IMR-90 (cell line): Measurements from ENCODE around the gene CDC42EP3. TPM values are rescaled to one million over a fixed set of nuclear protein-coding genes. Genes with fewer than 3 reads are reported as not detected.

Experiments used
- ATAC-seq: fragments of 200-7000 bp; cut with Tn5 transposase; 2 replicates; pipeline ENCODE4 v1.9.1; 2020; ENCODE audit warnings: low read depth, mild to moderate bottlenecking, moderate library complexity
- BruUV-seq: library from RNA; stranded (reverse); fragments of 400-500 nt; replicated peaks from 2 replicates; lab custom pipeline; 2021; lab: Mats Ljungman, UMichigan
- CTCF ChIA-PET: fragments of 300-600 bp; formaldehyde crosslinking; extraction: SDS; loops from one replicate; lab custom pipeline; 2021; ENCODE audit warnings: antibody characterized with exemption; lab: Yijun Ruan, JAX
- POLR2A ChIA-PET: fragments of 300-600 bp; sonication (Branson Sonifier 250); formaldehyde crosslinking; loops from one replicate; lab custom pipeline; 2022; ENCODE audit warnings: antibody characterized with exemption; ENCODE audit not compliant: unreplicated experiment; lab: Charles Lee
- DNase-seq: peaks from one replicate; pipeline ENCODE4 v3.0.0; 2013
- H2AFZ ChIP-seq: replicated peaks from 2 replicates; pipeline ENCODE3; 2013; ENCODE audit warnings: low read length, mild to moderate bottlenecking; ENCODE audit not compliant: poor library complexity
- H2AK5ac ChIP-seq: 2 replicates; pipeline ENCODE4 v1.6.1; 2013; ENCODE audit warnings: low read depth, low read length, inconsistent platforms
- H2AK9ac ChIP-seq: replicated peaks from 2 replicates; pipeline ENCODE3; 2013; ENCODE audit warnings: mild to moderate bottlenecking, low read depth, low read length, moderate library complexity; ENCODE audit not compliant: poor library complexity
- H2BK120ac ChIP-seq: 2 replicates; pipeline ENCODE4 v1.6.1; 2013; ENCODE audit warnings: low read depth, low read length, inconsistent platforms
- H2BK15ac ChIP-seq: 3 replicates; pipeline ENCODE4 v1.6.1; 2013; ENCODE audit warnings: low read depth, low read length, inconsistent platforms
- H2BK20ac ChIP-seq: 2 replicates; pipeline ENCODE4 v1.6.1; 2013; ENCODE audit warnings: low read depth, mild to moderate bottlenecking, inconsistent platforms, low read length, moderate library complexity
- H2BK5ac ChIP-seq: 2 replicates; pipeline ENCODE4 v1.6.1; 2013; ENCODE audit warnings: mild to moderate bottlenecking, low read depth, low read length, inconsistent platforms; ENCODE audit not compliant: poor library complexity, severe bottlenecking
- H3K14ac ChIP-seq: replicated peaks from 2 replicates; pipeline ENCODE4 v1.6.1; 2013; ENCODE audit warnings: low read depth, low read length, inconsistent platforms
- H3K18ac ChIP-seq: 2 replicates; pipeline ENCODE4 v1.6.1; 2013; ENCODE audit warnings: low read depth, low read length, control low read depth
- H3K23ac ChIP-seq: 2 replicates; pipeline ENCODE4 v1.6.1; 2013; ENCODE audit warnings: low read depth, low read length, inconsistent platforms
- H3K27ac ChIP-seq: 2 replicates; pipeline ENCODE4 v1.5.1; 2013; ENCODE audit warnings: mild to moderate bottlenecking, control low read depth, low read length; ENCODE audit not compliant: insufficient read depth
- H3K27me3 ChIP-seq: 2 replicates; pipeline ENCODE4 v1.6.1; 2013; ENCODE audit warnings: low read length; ENCODE audit not compliant: control insufficient read depth, insufficient read depth
- H3K36me3 ChIP-seq: 2 replicates; pipeline ENCODE4 v1.6.1; 2013; ENCODE audit warnings: low read length, mixed read lengths; ENCODE audit not compliant: control insufficient read depth, insufficient read depth
- H3K4ac ChIP-seq: 2 replicates; pipeline ENCODE4 v1.6.1; 2013; ENCODE audit warnings: low read depth, low read length, inconsistent platforms
- H3K4me1 ChIP-seq: 2 replicates; pipeline ENCODE4 v1.6.1; 2013; ENCODE audit warnings: low read length, mixed read lengths; ENCODE audit not compliant: control insufficient read depth, insufficient read depth
- H3K4me2 ChIP-seq: 2 replicates; pipeline ENCODE4 v1.6.1; 2013; ENCODE audit warnings: low read depth, mild to moderate bottlenecking, control low read depth, low read length, moderate library complexity
- H3K4me3 ChIP-seq: 2 replicates; pipeline ENCODE4 v1.5.1; 2013; ENCODE audit warnings: low read depth, mild to moderate bottlenecking, control low read depth, low read length, moderate library complexity; ENCODE audit not compliant: insufficient read depth
- H3K56ac ChIP-seq: 2 replicates; pipeline ENCODE4 v1.6.1; 2013; ENCODE audit warnings: low read length, inconsistent platforms; ENCODE audit not compliant: insufficient read depth; ENCODE audit errors: extremely low read depth
- H3K79me1 ChIP-seq, 2 experiments: 2 replicates each; pipeline ENCODE4 v1.6.1; 2013; ENCODE audit warnings: low read length in 2 of 2, inconsistent platforms in 1 of 2, low read depth in 1 of 2
- H3K9ac ChIP-seq: 2 replicates; pipeline ENCODE4 v1.6.1; 2013; ENCODE audit warnings: low read depth, low read length, control low read depth
- H3K9me1 ChIP-seq: 2 replicates; pipeline ENCODE4 v1.6.1; 2013; ENCODE audit warnings: low read length, inconsistent platforms; ENCODE audit not compliant: insufficient read depth
- H3K9me3 ChIP-seq: 2 replicates; pipeline ENCODE4 v1.6.1; 2013; ENCODE audit warnings: low read length; ENCODE audit not compliant: control insufficient read depth, insufficient read depth
- H4K20me1 ChIP-seq: 2 replicates; pipeline ENCODE4 v1.6.1; 2013; ENCODE audit warnings: low read length, inconsistent platforms; ENCODE audit not compliant: insufficient read depth
- H4K5ac ChIP-seq: 2 replicates; pipeline ENCODE4 v1.6.1; 2013; ENCODE audit warnings: mild to moderate bottlenecking, low read depth, low read length, control low read depth
- H4K8ac ChIP-seq, 2 experiments: 2 replicates each; pipeline ENCODE4 v1.6.1; 2013; ENCODE audit warnings: low read depth in 2 of 2, low read length in 2 of 2, control low read depth in 1 of 2, inconsistent platforms in 1 of 2
- H4K91ac ChIP-seq: 2 replicates; pipeline ENCODE4 v1.6.1; 2013; ENCODE audit warnings: low read depth, low read length, inconsistent platforms; ENCODE audit not compliant: insufficient read depth
- BHLHE40 ChIP-seq: fragments of 150-350 bp; IDR thresholded peaks from 2 replicates; pipeline ENCODE4 v1.6.1; 2016; ENCODE audit warnings: mild to moderate bottlenecking, low read depth, low read length
- CEBPB ChIP-seq: IDR thresholded peaks from 2 replicates; pipeline ENCODE4 v1.6.1; 2012; ENCODE audit warnings: low read depth, low read length, improper control_type of control experiment
- CHD1 ChIP-seq: IDR thresholded peaks from 2 replicates; pipeline ENCODE4 v1.6.1; 2012; ENCODE audit warnings: low read depth, low read length, improper control_type of control experiment
- CTCF ChIP-seq: conservative IDR thresholded peaks from 2 replicates; pipeline ENCODE4 v1.5.1; 2012; ENCODE audit warnings: mild to moderate bottlenecking, low read depth, low read length, improper control_type of control experiment
- ELK1 ChIP-seq: fragments of 150-350 bp; IDR thresholded peaks from 2 replicates; pipeline ENCODE4 v1.6.1; 2016; ENCODE audit warnings: low read depth, mild to moderate bottlenecking, low read length, moderate library complexity, borderline replicate concordance
- FOS ChIP-seq: fragments of 150-350 bp; IDR thresholded peaks from 2 replicates; pipeline ENCODE4 v1.6.1; 2016; ENCODE audit warnings: low read depth, low read length
- MAFK ChIP-seq: IDR thresholded peaks from 2 replicates; pipeline ENCODE4 v1.6.1; 2012; ENCODE audit warnings: low read depth, low read length, improper control_type of control experiment
- MAZ ChIP-seq: IDR thresholded peaks from 2 replicates; pipeline ENCODE4 v1.6.1; 2012; ENCODE audit warnings: low read depth, mild to moderate bottlenecking, low read length, improper control_type of control experiment, moderate library complexity, borderline replicate concordance
- MXI1 ChIP-seq: IDR thresholded peaks from 2 replicates; pipeline ENCODE4 v1.6.1; 2012; ENCODE audit warnings: low read depth, mild to moderate bottlenecking, low read length, moderate library complexity, borderline replicate concordance
- NFE2L2 ChIP-seq: fragments of 150-350 bp; IDR thresholded peaks from 2 replicates; pipeline ENCODE4 v1.6.1; 2016; ENCODE audit warnings: low read depth, mild to moderate bottlenecking, low read length
- POLR2A ChIP-seq: IDR thresholded peaks from 2 replicates; pipeline ENCODE4 v1.6.1; 2012; ENCODE audit warnings: mild to moderate bottlenecking, low read depth, low read length
- RAD21 ChIP-seq: IDR thresholded peaks from 2 replicates; pipeline ENCODE4 v1.6.1; 2012; ENCODE audit warnings: low read length, improper control_type of control experiment
- RFX5 ChIP-seq: IDR thresholded peaks from 2 replicates; pipeline ENCODE4 v1.8.0; 2012; ENCODE audit warnings: low read depth, mild to moderate bottlenecking, low read length, moderate library complexity
- SMC3 ChIP-seq: fragments of 150-350 bp; IDR thresholded peaks from 2 replicates; pipeline ENCODE4 v1.6.1; 2016; ENCODE audit warnings: low read depth, mild to moderate bottlenecking, antibody characterized with exemption, low read length, moderate library complexity
- WGBS, 2 experiments: methylation state at CpG; one replicate each; pipeline versions ENCODE4 v1.1.5 to v1.1.7; 2013; ENCODE audit warnings: missing lambda C conversion rate in 2 of 2; ENCODE audit not compliant: insufficient read length in 1 of 2; ENCODE audit errors: extremely low coverage in 2 of 2; 5-methylcytosine and 5-hydroxymethylcytosine counted together
- dilution Hi-C: fragments of 300-500 bp; cut with HindIII; formaldehyde crosslinking; loops from one replicate; pipeline ENCODE4 v1.14.3; 2018; ENCODE audit warnings: low sequenced_read_pairs; ENCODE audit not compliant: unreplicated experiment
- in situ Hi-C: fragments of 300-500 bp; cut with MboI; formaldehyde crosslinking; loops from 3 replicates; pipeline ENCODE4 v1.14.3; 2019; ENCODE audit warnings: low sequenced_read_pairs, inconsistent platforms, mixed read lengths
- intact Hi-C: fragments of 100-400 bp; cut with micrococcal nuclease; formaldehyde crosslinking; loops from 2 replicates; pipeline ENCODE4 v1.10.0; 2022
- polyA plus RNA-seq, 3 experiments: library from polyadenylated mRNA; depleted of rRNA; stranded (reverse); fragments of >200 nt; gene quantifications; 2 replicates each; pipeline ENCODE4 v1.2.3, GENCODE V29; 2012; ENCODE audit warnings: low replicate concordance in 1 of 3
- total RNA-seq: library from RNA; depleted of rRNA; stranded (reverse); fragments of >200 nt; gene quantifications from 2 replicates; pipeline ENCODE4 v1.2.3, GENCODE V29; 2012

Gene CDC42EP3
- total and polyA plus RNA-seq, 2 of the 4 experiments (the other 2 are of a cell fraction), result 167 to 193 TPM

DNA sequence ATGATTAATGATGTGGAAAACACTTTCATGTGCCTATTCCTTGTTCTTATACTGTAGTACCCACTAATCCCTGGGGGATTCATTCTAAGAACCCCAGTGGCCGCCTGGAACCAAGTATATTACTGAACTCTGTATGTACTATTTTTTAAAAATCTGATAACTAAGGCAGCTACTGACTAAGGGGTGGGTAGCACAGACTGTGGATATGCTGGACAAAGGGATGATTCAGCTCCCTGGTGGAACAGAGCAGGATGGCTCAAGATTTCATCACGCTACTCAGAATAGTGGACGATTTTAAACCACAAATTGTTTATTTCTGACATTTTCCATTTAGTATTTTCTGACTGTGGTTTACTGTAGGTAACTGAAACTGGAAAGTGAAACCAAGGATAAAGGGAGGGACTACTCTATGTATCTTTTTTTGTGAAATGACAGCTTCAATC is 41.8 kb upstream of the CDC42EP3 start (continued):
- TF ChIP-seq SMC3, result no peak; the same call in 1 of the 2 replicates

- ChIA-PET CTCF (interaction anchor here (0.5 to 1.4 kb wide), 2 partner anchors 35 to 54 kb away, joined by 3 to 4 read pairs; no protein-coding TSS in a partner anchor), POLR2A (interaction anchor here (0.7 to 1.1 kb wide), 3 partner anchors 13 to 54 kb away, joined by 3 to 8 read pairs (median 4); no protein-coding TSS in a partner anchor)
- H3K14ac ChIP-seq, result peak overlapping the region; percentile 81
- H3K9me1 ChIP-seq, result peaks cover 6% of the 10 kb centered on the region
- ATAC-seq (peak; percentile 67), DNase-seq (peak; percentile 90)
- H2BK120ac ChIP-seq, result peak overlapping the region; percentile 99
- peak overlapping the region; percentile 90 for H3K18ac ChIP-seq
- H3K4me3 ChIP-seq, result no peak overlapping the region
- peak overlapping the region; percentile 65 for H2AK5ac ChIP-seq
- peak overlapping the region; percentile 59 for H3K27ac ChIP-seq
- H3K27me3 ChIP-seq, result no peaks in the 10 kb centered on the region
- peak overlapping the region; percentile 29; the same call in 1 of the 2 replicates for H3K9ac ChIP-seq
- peaks cover 11% of the 10 kb centered on the region for H3K4me1 ChIP-seq
- no peak overlapping the region for H2AK9ac ChIP-seq
- H3K4me2 ChIP-seq, result peak overlapping the region; percentile 64; the same call in 1 of the 2 replicates
- in situ Hi-C loops (no loop called here), intact Hi-C loops (loop anchor here (2.0 to 5.0 kb wide), 4 partner anchors 41 to 120 kb away; partner anchors contain the start of gene CDC42EP3), dilution Hi-C loops (no loop called here)
- H4K8ac ChIP-seq, result peak overlapping the region; percentile 6 to 93; a peak in 3 of 4 replicates
- H3K9me3 ChIP-seq, result no peaks in the 10 kb centered on the region
- H2BK20ac ChIP-seq, result peak overlapping the region; percentile 89
- no peak overlapping the region for H2AFZ ChIP-seq
- H4K20me1 ChIP-seq, result no peaks in the 10 kb centered on the region
- no peaks in the 10 kb centered on the region for H3K36me3 ChIP-seq
- peaks cover 0 to 12% of the 10 kb centered on the region in 2 experiments; a peak in 2 of 4 replicates for H3K79me1 ChIP-seq
- H3K56ac ChIP-seq, result peak overlapping the region; percentile 96
- peak overlapping the region; percentile 99 for H3K4ac ChIP-seq
- no CpG with 5 or more reads among the region's 2 CpGs for WGBS, 2 experiments
- peak overlapping the region; percentile 95 for H4K91ac ChIP-seq
- peak overlapping the region; percentile 13; the same call in 2 of the 3 replicates for H2BK15ac ChIP-seq
- peak overlapping the region; percentile 80 for H4K5ac ChIP-seq
- peak overlapping the region; percentile 95 for H2BK5ac ChIP-seq
- H3K23ac ChIP-seq, result peak overlapping the region; percentile 94
- TSS peak; percentile 91 for BruUV-seq
- no peak for TF ChIP-seq FOS
- TF ChIP-seq SMC3, result no peak
- no peak for TF ChIP-seq RFX5
- no peak for TF ChIP-seq RAD21
- 0 out of 2 replicates have a peak, but pooled peaks have one; percentile 11 for TF ChIP-seq BHLHE40
- no peak for TF ChIP-seq CHD1
- no peak for TF ChIP-seq NFE2L2
- TF ChIP-seq CTCF, result no peak
- TF ChIP-seq POLR2A, result no peak
- no peak for TF ChIP-seq MAZ
- no peak for TF ChIP-seq ELK1
- no peak for TF ChIP-seq MXI1
- TF ChIP-seq MAFK, result 0 out of 2 replicates have a peak, but pooled peaks have one; percentile 9
- TF ChIP-seq CEBPB, result peak; percentile 81
Observed at GRCh38 chr2:37711831-37712230, 40.4 kb upstream of the CDC42EP3 start.
